ENCODE measurements around the gene SNUPN.
A peak's percentile ranks its signal among the peaks of the same experiment; 100 is the strongest.
"Not testable (repeated sequence)": the region's sequence is repeated elsewhere in the genome, so short reads cannot be mapped to it uniquely, and the experiment has no call there.

SNUPN gene

DNA sequence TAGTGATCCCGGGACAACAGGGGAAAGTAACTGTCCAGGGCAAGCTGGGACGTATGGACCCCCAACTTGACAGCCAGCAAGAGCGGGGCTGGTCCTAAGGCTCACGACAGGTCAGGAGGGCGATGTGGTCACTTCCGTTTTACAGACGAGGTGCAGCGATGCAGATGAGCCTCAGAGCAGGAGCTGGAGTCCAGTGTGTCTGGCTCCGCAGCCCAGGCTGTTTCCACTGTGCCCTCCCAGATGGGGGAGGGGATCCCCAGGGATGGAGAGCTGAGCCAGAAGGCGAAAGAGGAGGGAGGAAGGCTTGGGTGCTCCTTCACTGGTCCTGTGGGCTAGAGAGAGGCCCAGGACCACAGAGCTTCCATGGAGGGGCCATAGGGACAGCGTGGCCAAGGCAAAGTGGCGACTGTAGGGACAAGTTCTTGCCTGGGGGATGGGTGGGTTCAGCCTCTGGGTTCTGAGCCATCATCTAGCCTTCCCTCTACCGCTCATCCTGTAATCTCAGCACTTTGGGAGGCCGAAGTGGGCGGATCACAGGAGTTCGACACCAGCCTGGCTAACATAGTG lies 27.9 kb upstream of the SNUPN start:
- no peak for DNase-seq

DNA sequence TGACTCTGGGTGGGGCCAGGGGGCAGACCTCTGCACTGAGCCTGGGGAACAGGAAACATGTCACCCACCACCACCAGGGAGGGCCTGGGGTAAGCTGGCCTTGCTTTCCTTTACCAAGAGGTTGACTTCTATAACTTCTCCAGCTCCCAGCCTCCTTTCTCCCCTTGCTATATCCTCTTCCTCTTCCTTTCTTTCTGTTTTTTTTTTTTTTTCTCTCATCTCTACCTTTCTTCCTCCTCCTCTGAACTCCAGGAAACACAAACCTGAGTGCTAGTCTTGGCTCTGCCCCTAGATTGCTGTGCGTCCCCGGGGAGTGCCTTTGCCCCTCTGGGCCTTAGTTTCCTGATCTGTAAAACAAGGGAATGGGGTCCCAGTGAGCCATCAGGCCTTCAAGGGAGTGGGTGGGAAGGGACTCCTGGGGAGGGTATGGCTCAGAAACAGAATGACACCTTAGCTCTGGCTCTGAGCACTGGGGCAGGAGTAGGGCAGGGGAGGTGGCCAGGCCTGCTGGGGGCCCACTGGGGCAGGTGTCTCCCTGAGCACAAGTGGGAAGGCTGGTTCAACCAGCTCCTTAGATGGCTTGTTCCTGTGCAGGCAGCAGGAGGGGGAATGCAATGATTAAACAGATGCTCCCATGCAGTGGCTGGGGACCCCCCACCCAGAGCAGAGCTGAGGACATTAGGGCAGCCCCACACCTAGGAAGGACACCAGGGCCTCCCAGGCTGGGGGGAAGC lies 26.5 kb upstream of the SNUPN start:
- no peak for DNase-seq

GRCh38 chr15:75650908-75651809 lies 25.6 kb upstream of the SNUPN start:
- no peak for DNase-seq

GRCh38 chr15:75649848-75650247 lies 24.3 kb upstream of the SNUPN start:
- DNase-seq: no peak

GRCh38 chr15:75649045-75649761 lies 23.7 kb upstream of the SNUPN start:
- no peak for DNase-seq

- DNase-seq: no peak
These were observed 22.9 kb upstream of the SNUPN start for GRCh38 chr15:75648156-75649000.

GRCh38 chr15:75647370-75648155 lies 22.0 kb upstream of the SNUPN start, which contains the start of gene SNX33:
SNX33 (plus strand) TSS chr15:75647912; CDS start chr15:75649103, 1,191 bp downstream.
- DNase-seq: peak; percentile 70

DNA sequence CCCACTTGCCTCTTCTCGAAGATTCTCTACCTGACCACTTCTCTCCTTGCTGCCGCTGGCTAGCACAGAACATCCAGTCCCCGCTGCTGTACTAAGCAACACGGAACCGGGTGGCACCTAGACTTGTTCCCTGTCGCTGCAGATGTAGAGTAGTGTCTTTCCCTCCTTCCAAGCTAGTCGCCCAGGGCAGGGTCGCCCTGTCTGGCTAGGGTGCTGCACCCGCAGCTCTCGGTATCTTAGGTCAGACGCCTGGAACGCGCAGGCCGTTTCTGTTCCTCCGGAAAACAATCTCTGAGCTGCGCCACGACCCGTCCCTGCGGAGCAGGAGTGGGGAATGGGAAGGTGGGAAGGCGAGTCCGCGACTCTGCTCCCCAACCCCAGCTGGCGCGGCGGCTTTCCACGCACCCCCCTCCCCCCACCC lies 21.4 kb upstream of the SNUPN start:
- peak; percentile 24 for DNase-seq

DNA sequence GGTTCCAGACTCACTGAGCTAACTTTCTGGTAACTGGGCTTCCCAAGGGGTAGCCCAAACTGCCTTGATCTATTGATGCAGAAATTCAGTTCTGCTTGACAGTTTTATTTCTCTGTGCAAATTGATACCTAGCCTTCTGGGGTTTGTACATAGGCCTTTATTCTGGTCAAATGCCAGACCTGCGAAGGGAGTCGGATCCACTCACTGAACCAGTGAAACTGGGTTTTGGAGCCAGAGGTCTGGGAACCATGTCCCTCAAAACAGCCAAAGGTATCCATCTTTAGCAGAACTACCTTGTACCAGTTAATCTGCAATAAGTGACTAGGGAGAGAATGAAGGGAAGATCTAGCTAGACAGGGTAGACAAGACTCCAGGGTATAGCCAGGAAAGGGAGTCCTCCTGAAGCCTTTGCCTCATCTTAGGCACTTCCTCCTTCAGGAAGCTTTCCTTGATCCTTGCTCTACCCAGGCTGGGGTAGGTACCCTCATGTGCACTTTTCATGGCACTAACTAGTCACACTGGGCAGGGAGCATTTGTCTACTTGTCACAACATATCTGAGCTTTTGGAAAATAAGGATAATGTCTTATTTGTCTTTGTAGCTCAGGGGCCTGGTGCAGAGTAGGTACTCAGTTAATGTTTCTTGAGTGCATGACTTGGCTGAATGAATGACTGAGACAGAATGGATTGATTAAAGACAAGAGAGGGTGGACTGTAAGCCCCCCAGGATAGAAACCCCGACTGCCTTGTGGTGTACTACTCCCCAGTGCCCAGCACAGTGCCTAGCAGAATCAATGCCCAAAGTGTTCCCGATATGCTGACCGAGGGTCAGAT lies 20.8 kb upstream of the SNUPN start:
- DNase-seq: no peak

- no peak for DNase-seq
These were observed 18.9 kb upstream of the SNUPN start for GRCh38 chr15:75644376-75644775.

DNA sequence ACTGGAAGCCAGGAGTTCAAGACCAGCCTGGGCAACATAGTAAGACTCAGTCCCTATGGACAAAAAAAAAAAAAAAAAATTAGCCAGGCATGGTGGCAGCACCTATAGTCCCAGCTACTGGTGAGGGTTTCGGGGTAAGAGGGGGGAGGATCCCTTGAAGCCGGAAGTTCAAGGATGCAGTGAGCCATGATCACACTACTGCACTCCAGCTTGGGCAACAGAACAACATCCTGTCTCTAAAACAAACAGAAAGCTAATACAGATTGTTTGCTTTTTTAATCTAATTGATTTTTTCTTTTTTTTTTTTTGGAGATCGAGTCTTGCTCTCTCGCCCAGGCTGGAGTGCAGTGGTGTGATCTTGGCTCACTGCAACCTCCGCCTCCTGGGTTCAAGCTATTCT lies 16.1 kb upstream of the SNUPN start:
- no peak for DNase-seq

GRCh38 chr15:75641179-75641503 lies 15.6 kb upstream of the SNUPN start:
- no peak for DNase-seq

- DNase-seq: peak; percentile 66
These were observed 15.1 kb upstream of the SNUPN start for GRCh38 chr15:75640483-75641178.

DNA sequence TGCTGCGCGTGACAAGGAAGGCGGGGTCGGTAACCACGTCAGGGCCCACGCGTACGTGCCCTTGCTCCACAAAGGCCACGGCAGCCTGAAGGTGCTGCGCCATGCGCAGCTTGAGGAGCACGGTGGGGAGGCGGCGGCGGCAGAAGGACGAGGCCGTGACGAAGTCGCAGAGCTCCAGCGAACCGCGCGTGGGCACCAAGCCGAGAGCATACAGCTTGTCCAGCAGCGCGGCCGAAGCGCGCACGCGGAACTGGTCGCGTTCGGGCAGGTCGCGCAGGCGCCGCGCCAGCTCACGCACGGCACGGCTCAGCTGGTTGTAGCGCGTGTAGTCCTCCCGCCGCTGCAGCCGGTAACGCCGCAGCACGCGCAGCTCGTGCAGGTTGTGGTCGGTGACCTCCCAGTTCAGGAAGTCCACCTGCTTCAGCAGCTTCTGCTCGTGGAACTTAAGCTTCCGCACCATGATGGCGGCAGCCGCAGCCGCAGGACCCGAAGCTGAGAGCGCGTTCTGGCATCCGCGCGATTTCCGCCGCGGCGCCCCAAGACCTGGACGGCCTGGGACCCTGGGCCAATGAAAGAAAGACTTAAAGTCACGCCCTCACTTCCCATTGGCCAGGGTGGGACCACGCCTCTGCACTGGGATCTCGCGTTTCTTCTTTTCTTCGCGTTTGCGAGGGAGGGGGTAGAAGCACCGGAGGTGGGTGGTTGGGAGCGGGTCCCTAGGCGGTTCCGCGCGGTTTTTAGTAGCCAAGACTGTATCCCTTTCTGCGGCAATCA lies 14.4 kb upstream of the SNUPN start, which contains the start of gene IMP3:
Gene IMP3, minus strand, starts transcription at position 516 of the 774 bp plus-strand sequence. Its CDS starts 56 bp downstream, at position 460.
- DNase-seq: peak; percentile 96

GRCh38 chr15:75639191-75639708 lies 13.7 kb upstream of the SNUPN start:
- no peak for DNase-seq

GRCh38 chr15:75637245-75638009 lies 11.9 kb upstream of the SNUPN start:
- no peak for DNase-seq

- DNase-seq: no peak
These were observed 10.5 kb upstream of the SNUPN start for GRCh38 chr15:75636026-75636425.

DNA sequence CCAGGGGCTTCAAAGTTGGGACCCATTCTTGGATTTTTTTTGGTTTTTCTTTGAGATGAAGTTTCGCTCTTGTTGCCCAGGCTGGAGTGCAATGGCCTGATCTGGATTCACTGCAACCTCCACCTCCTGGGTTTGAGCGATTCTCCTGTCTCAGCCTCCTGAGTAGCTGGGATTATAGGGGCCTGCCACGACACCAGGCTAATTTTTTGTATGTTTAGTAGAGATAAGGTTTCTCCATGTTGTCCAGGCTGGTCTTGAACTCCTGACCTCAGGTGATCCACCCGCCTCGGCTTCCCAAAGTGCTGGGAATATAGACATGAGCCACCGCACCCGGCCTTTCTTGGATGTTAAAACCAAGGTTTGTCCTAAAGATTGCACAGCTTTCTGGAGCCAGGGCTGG lies 8.4 kb upstream of the SNUPN start:
- DNase-seq: not testable (repeated sequence)

Data from activated CD4-positive, alpha-beta T cell treated with anti-CD3 and anti-CD28 coated beads for 48 hours (primary cell).